MCF 10A (cell line): Measurements from ENCODE around the gene C8B. TPM values are rescaled to one million over a fixed set of nuclear protein-coding genes. Genes with fewer than 3 reads are reported as not detected.

Experiments
- BruUV-seq: library from RNA; stranded (reverse); fragments of 400-500 nt; replicated peaks from 2 replicates; lab custom pipeline; 2021; lab: Mats Ljungman, UMichigan
- CTCF ChIA-PET: fragments of 300-600 bp; sonication (Branson Sonifier 250); formaldehyde crosslinking; extraction: SDS; loops from one replicate; lab custom pipeline; 2021; ENCODE audit warnings: antibody characterized with exemption, inconsistent platforms; lab: Yijun Ruan, JAX
- POLR2A ChIA-PET: fragments of 300-600, 350-650 bp; sonication (Branson Sonifier 250); formaldehyde crosslinking; extraction: SDS; loops from one replicate; lab custom pipeline; 2020; ENCODE audit warnings: antibody characterized with exemption, inconsistent platforms; lab: Yijun Ruan, JAX
- DNase-seq: peaks from one replicate; pipeline ENCODE4 v3.0.0-alpha.2; 2018; ENCODE audit not compliant: unreplicated experiment
- H3K27ac Mint-ChIP-seq: one replicate; pipeline ENCODE4 v1.8.0; 2022; ENCODE audit warnings: mild to moderate bottlenecking, low read depth, mixed read lengths; ENCODE audit not compliant: unreplicated experiment
- H3K27me3 Mint-ChIP-seq: one replicate; pipeline ENCODE4 v1.8.0; 2022; ENCODE audit warnings: mixed read lengths; ENCODE audit not compliant: insufficient read depth, unreplicated experiment
- H3K36me3 Mint-ChIP-seq: one replicate; pipeline ENCODE4 v1.8.0; 2022; ENCODE audit warnings: mild to moderate bottlenecking, moderate library complexity, mixed read lengths; ENCODE audit not compliant: insufficient read depth, unreplicated experiment
- H3K4me1 Mint-ChIP-seq: one replicate; pipeline ENCODE4 v1.8.0; 2022; ENCODE audit warnings: mixed read lengths; ENCODE audit not compliant: insufficient read depth, unreplicated experiment
- H3K4me3 Mint-ChIP-seq: one replicate; pipeline ENCODE4 v1.8.0; 2022; ENCODE audit warnings: mild to moderate bottlenecking, moderate library complexity, mixed read lengths; ENCODE audit not compliant: unreplicated experiment
- H3K9me3 Mint-ChIP-seq: one replicate; pipeline ENCODE4 v1.8.0; 2022; ENCODE audit warnings: mixed read lengths; ENCODE audit not compliant: unreplicated experiment
- intact Hi-C: fragments of 100-400 bp; cut with micrococcal nuclease; formaldehyde crosslinking; loops from 2 replicates; pipeline ENCODE4 v1.14.1; 2022
- total RNA-seq: library from RNA; stranded (reverse); gene quantifications from 2 replicates; pipeline ENCODE4 v1.2.3, GENCODE V29; 2022
- TF ChIP-seq, protein P1 (sequence below): fragments of 200-600 bp; IDR thresholded peaks from one replicate; pipeline ENCODE4 v1.8.0; 2022; ENCODE audit warnings: antibody characterized with exemption, mild to moderate bottlenecking; ENCODE audit not compliant: unreplicated experiment

Gene C8B
- total RNA-seq, 1 experiment from 2014 or later = not detected

DNA sequence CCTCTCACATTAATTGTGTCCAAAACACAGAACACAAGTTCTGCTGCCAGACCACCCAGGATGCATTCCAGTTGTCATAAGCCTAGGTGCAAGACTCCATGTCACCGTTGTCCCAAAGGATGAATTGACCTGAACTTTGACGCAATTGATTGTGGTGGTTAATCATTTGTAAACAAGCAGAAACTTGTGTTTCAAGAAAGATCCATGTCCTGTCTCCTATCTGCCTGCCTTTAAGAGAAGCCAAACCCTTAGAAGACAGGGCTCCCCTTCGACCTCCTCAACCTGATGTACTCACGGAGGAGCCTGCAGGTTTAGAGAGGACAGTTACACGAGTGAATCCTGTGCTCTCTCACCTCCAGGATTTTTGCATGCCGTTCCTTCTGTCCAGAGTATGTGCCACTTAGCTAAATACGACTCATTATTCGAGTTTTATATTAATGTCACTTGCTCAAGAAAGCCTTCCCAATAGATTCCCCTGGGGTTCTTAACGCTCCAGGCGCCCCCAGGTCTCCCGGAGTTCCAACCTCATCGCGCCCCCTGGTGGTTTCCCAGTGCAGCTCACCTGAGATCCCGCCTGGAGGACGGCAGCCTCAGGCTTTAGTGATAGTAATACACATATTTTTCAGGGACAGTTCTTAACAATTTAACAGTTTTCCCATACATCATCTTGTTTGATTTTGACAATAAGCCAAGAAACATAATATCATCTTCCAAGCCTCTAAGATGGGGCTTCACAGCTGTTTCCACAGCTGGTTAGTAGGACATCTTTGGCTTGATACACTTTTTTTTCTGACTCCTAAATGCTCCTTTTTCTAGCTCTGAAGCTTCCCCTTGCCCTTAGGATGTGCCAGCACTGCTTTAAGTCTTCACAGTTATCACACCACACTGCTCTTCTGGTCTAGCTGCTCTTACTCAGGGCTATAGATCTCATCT, 2.4 kb upstream of the C8B start:
- H3K9me3 Mint-ChIP-seq = no peaks in the 10 kb centered on the region
- H3K4me3 Mint-ChIP-seq = no peak overlapping the region
- ChIA-PET POLR2A (no interaction called here), CTCF (interaction anchor here (0.7 to 1.1 kb wide), 3 partner anchors 15 to 133 kb away, joined by 3 read pairs; no protein-coding TSS in a partner anchor)
- H3K27ac Mint-ChIP-seq = no peak overlapping the region
- peak; percentile 42 for DNase-seq
- TF ChIP-seq, protein P1, sequence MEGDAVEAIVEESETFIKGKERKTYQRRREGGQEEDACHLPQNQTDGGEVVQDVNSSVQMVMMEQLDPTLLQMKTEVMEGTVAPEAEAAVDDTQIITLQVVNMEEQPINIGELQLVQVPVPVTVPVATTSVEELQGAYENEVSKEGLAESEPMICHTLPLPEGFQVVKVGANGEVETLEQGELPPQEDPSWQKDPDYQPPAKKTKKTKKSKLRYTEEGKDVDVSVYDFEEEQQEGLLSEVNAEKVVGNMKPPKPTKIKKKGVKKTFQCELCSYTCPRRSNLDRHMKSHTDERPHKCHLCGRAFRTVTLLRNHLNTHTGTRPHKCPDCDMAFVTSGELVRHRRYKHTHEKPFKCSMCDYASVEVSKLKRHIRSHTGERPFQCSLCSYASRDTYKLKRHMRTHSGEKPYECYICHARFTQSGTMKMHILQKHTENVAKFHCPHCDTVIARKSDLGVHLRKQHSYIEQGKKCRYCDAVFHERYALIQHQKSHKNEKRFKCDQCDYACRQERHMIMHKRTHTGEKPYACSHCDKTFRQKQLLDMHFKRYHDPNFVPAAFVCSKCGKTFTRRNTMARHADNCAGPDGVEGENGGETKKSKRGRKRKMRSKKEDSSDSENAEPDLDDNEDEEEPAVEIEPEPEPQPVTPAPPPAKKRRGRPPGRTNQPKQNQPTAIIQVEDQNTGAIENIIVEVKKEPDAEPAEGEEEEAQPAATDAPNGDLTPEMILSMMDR = peak; percentile 34
- no peaks in the 10 kb centered on the region for H3K36me3 Mint-ChIP-seq
- no peaks in the 10 kb centered on the region for H3K27me3 Mint-ChIP-seq
- H3K4me1 Mint-ChIP-seq = no peaks in the 10 kb centered on the region
- BruUV-seq = no TSS peak
- intact Hi-C loops = no loop called here

DNA sequence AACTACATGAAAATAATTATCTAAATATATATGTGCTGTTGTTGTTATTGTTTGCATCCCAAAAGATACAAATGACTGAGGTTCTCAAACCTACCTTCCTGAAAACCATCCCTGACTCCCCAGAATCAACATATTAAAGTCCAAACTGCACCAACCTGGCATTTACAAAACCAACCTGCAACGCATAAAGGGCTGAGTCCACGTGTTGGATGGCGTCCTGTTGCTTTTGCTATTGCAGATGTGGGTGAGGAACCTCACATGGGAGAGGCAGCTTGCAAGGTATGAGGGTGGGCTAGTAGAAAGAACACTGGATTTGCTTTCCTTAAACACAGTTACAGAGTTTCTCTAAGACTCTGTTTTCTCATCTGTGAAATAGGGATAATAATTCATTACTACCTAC, 1.5 kb upstream of the C8B start:
- DNase-seq = no peak
- H3K36me3 Mint-ChIP-seq = no peaks in the 10 kb centered on the region
- no peak overlapping the region for H3K4me3 Mint-ChIP-seq
- POLR2A ChIA-PET = no interaction called here
- H3K4me1 Mint-ChIP-seq = no peaks in the 10 kb centered on the region
- CTCF ChIA-PET = no interaction called here
- no peak overlapping the region for H3K27ac Mint-ChIP-seq
- TF ChIP-seq, protein P1 = no peak
- no peaks in the 10 kb centered on the region for H3K9me3 Mint-ChIP-seq
- intact Hi-C loops = no loop called here
- no peaks in the 10 kb centered on the region for H3K27me3 Mint-ChIP-seq
- no TSS peak for BruUV-seq

DNA sequence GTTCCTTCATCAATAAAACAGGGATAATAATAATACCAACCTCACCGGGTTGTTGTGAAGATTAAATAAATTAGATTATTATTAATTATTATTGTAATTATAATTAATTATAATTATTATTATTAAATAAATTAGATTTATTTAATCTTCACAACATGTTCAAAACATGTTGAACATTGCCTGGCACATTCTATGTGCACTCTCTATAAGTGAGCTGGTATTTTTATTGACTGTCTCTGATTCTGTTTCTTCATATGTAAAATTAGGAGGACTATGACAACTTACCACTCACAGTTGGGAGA, 834 bp upstream of the C8B start:
- intact Hi-C loops = no loop called here
- H3K36me3 Mint-ChIP-seq = no peaks in the 10 kb centered on the region

DNA sequence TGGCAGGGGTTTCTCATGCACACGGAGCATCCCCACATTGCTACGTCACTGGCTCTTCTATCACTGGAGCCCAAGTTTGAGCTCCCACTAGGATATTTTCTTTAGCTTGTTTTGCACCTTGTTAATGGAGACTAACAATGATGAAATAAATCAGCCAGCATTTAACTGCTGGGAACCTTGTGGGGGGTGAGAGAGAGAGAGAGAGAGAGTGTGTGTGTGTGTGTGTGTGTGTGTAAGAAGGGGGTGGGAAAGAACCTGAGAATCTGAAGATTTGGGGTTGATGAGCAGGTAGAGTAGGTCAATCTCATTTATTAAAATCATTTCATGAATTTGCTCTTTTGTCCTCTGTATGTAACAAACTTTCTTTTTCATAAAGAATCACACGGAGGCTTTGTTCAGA, 624 bp downstream of the C8B start:
- DNase-seq = no peak
- TF ChIP-seq, protein P1 = no peak
- Mint-ChIP-seq H3K9me3 (no peaks in the 10 kb centered on the region), H3K27ac (no peak overlapping the region), H3K4me1 (no peaks in the 10 kb centered on the region), H3K27me3 (no peaks in the 10 kb centered on the region), H3K4me3 (no peak overlapping the region), H3K36me3 (no peaks in the 10 kb centered on the region)
- POLR2A ChIA-PET = no interaction called here
- no TSS peak for BruUV-seq
- CTCF ChIA-PET = interaction anchor here (0.6 kb wide), 1 partner anchor 1823 kb away, joined by 5 read pairs; no protein-coding TSS in a partner anchor
- intact Hi-C loops = no loop called here

More for the DNA sequence above, 834 bp upstream of the C8B start:
- no peak overlapping the region for H3K27ac Mint-ChIP-seq
- no peak overlapping the region for H3K4me3 Mint-ChIP-seq
- ChIA-PET CTCF (interaction anchor here (0.9 kb wide), 1 partner anchor 26 kb away, joined by 4 read pairs; no protein-coding TSS in a partner anchor), POLR2A (no interaction called here)
- DNase-seq = no peak
- TF ChIP-seq, protein P1 = no peak
- no peaks in the 10 kb centered on the region for H3K9me3 Mint-ChIP-seq
- no peaks in the 10 kb centered on the region for H3K4me1 Mint-ChIP-seq
- BruUV-seq = no TSS peak
- no peaks in the 10 kb centered on the region for H3K27me3 Mint-ChIP-seq
